ENCODE measurements around the gene GOLGA8B.

GRCh38 chr15:34603095-34603494, 19.6 kb upstream of the GOLGA8B start:
- TF ChIP-seq CTCF (IDR thresholded peaks at IDR 0.05; ENCODE audit: low read depth, low read length) (no peak), EZH2phosphoT487 (IDR thresholded peaks at IDR 0.05; ENCODE audit: low read depth) (no peak)

Measured in OCI-LY3 (cell line).